HEK293T (cell line): ENCODE measurements around the gene NACA.

Source experiments
- ARNT ChIP-seq: fragments of 450-650 bp; IDR thresholded peaks from 2 replicates; pipeline ENCODE4 v1.6.1; 2017; ENCODE audit warnings: mild to moderate bottlenecking
- BHLHE40 ChIP-seq: fragments of 450-650 bp; IDR thresholded peaks from 2 replicates; pipeline ENCODE4 v1.6.1; 2016; ENCODE audit warnings: mild to moderate bottlenecking, moderate library complexity, borderline replicate concordance
- FOXK2 ChIP-seq: fragments of 450-650 bp; IDR thresholded peaks from 2 replicates; pipeline ENCODE4 v1.6.1; 2016; ENCODE audit warnings: mild to moderate bottlenecking
- FOXM1 ChIP-seq: fragments of 450-650 bp; IDR thresholded peaks from 2 replicates; pipeline ENCODE4 v1.6.1; 2017; ENCODE audit warnings: mild to moderate bottlenecking, borderline replicate concordance
- NFRKB ChIP-seq: fragments of 450-650 bp; IDR thresholded peaks from 2 replicates; pipeline ENCODE4 v1.6.1; 2016; ENCODE audit warnings: mild to moderate bottlenecking, moderate library complexity
- PKNOX1 ChIP-seq: fragments of 450-650 bp; IDR thresholded peaks from 2 replicates; pipeline ENCODE4 v1.6.1; 2016
- SP1 ChIP-seq: fragments of 450-650 bp; IDR thresholded peaks from 2 replicates; pipeline ENCODE4 v1.6.1; 2017
- SUZ12 ChIP-seq: fragments of 450-650 bp; IDR thresholded peaks from 2 replicates; pipeline ENCODE4 v1.6.1; 2016; ENCODE audit warnings: mild to moderate bottlenecking

DNA sequence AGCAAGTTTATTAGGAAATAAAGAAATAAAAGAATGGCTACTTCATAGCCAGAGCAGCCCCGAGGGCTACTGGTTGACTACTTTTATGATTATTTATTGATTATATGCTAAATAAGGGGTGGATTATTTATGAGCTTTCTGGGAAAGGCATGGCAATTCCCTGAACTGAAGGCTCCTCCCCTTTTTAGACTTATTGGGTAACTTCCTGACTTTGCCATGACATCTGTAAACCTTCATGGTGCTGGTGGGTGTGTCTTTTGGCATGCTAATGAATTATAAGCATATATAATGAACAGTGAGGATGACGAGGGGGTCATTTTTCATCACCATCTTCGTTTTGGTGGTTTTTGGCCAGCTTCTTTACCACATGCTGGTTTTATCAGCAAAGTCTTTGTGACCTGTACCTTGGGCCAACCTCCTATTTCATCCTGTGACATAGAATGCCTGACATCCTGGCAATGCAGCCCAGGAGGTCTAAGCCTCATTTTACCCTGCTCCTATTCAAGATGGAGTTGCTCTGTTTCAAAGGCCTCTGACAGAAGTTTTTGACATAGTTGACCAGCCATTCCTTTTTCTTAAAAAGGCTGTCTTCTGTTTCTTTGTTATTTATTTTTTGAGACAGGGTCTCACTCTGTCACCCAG lies 26.0 kb downstream of the NACA start:
- no peak for TF ChIP-seq NFRKB
- no peak for TF ChIP-seq FOXK2
- TF ChIP-seq FOXM1 = no peak
- TF ChIP-seq SP1 = no peak
- TF ChIP-seq ARNT = no peak
- no peak for TF ChIP-seq SUZ12
- TF ChIP-seq PKNOX1 = no peak
- TF ChIP-seq BHLHE40 = no peak
